Renal pelvis (tissue), 3 donors: ENCODE data around the gene HOXA3. TPM values are rescaled to one million over a fixed set of nuclear protein-coding genes. Genes with fewer than 3 reads are reported as not detected.

Experiments used
- polyA plus RNA-seq, 3 donors: library from polyadenylated mRNA; unstranded; fragments of 120-200 nt; gene quantifications; one replicate each; pipeline ENCODE4 v1.2.1, GENCODE V29; 2013; ENCODE audit not compliant: insufficient read length in 3 of 3

HOXA3 gene
- polyA plus RNA-seq, 3 donors, result 39.5 to 49.3 (median 48.7) TPM

Other genes with a start within 250 kb of the HOXA3 start
- gene HOXA1, start 56.6 kb downstream of the HOXA3 start, polyA plus RNA-seq, result 1 to 10 TPM; 2.2 to 2.6 (median 2.6) TPM
- gene HOXA2, start 49.9 kb downstream of the HOXA3 start, polyA plus RNA-seq, result 10 to 100 TPM in 2 of 3 donors, 1 to 10 TPM in 1; 9.5 to 11.8 (median 11.0) TPM
- gene HOXA4, start 21.8 kb downstream of the HOXA3 start, polyA plus RNA-seq, result 10 to 100 TPM; 19.5 to 25.0 (median 21.4) TPM
- gene HOXA5, start 8.9 kb downstream of the HOXA3 start, polyA plus RNA-seq, result 10 to 100 TPM; 63.4 to 76.9 (median 64.7) TPM
- gene HOXA6, start 4.8 kb downstream of the HOXA3 start, polyA plus RNA-seq, result 10 to 100 TPM; 33.3 to 45.1 (median 34.8) TPM
- gene HOXA7, start 4.1 kb upstream of the HOXA3 start, polyA plus RNA-seq, result 10 to 100 TPM; 28.1 to 31.7 (median 28.6) TPM
- gene HOXA9, start 13.0 kb upstream of the HOXA3 start, polyA plus RNA-seq, result 100 to 1,000 TPM; 102 to 118 (median 115) TPM
- gene HOXA10, start 21.7 kb upstream of the HOXA3 start, polyA plus RNA-seq, result 100 to 1,000 TPM; 137 to 148 (median 148) TPM
- 10 to 100 TPM; 30.6 to 39.2 (median 37.7) TPM for gene HOXA11, start 32.6 kb upstream of the HOXA3 start, polyA plus RNA-seq
- under 1 TPM in 1 of 3 donors, not detected in 2; 0.03 TPM for gene HOXA13, start 47.5 kb upstream of the HOXA3 start, polyA plus RNA-seq
- gene EVX1, start 90.2 kb upstream of the HOXA3 start, polyA plus RNA-seq, result under 1 TPM in 2 of 3 donors, not detected in 1; 0.11 to 0.12 TPM